NCI-H1092 (cell line): Measurements from ENCODE around the gene STOX2.

ENCODE experiments used
- DNase-seq: peaks from one replicate; lab custom pipeline; 2025; lab: John Stamatoyannopoulos, UW

The STOX2 gene

GRCh38 chr4:183986971-183987946, 82.2 kb downstream of the STOX2 start:
- peak; percentile 16 for DNase-seq

- no peak for DNase-seq
These were observed 82.9 kb downstream of the STOX2 start for GRCh38 chr4:183987987-183988392.

GRCh38 chr4:183988874-183989273, 83.8 kb downstream of the STOX2 start:
- no peak for DNase-seq

GRCh38 chr4:183989461-183989860, 84.4 kb downstream of the STOX2 start:
- DNase-seq = no peak

- no peak for DNase-seq
These were observed 84.8 kb downstream of the STOX2 start for GRCh38 chr4:183989931-183990330.

GRCh38 chr4:183993676-183994075, 88.6 kb downstream of the STOX2 start:
- DNase-seq = no peak

GRCh38 chr4:183995570-183995969, 90.5 kb downstream of the STOX2 start:
- no peak for DNase-seq

GRCh38 chr4:183996868-183997267, 91.8 kb downstream of the STOX2 start:
- no peak for DNase-seq

GRCh38 chr4:183999435-183999834, 94.3 kb downstream of the STOX2 start:
- no peak for DNase-seq

- DNase-seq = no peak
These were observed 95.6 kb downstream of the STOX2 start for GRCh38 chr4:184000457-184001396.

GRCh38 chr4:184003433-184003832, 98.3 kb downstream of the STOX2 start:
- DNase-seq = no peak

GRCh38 chr4:184007891-184008290, 102.8 kb downstream of the STOX2 start:
- no peak for DNase-seq

- no peak for DNase-seq
These were observed 105.6 kb downstream of the STOX2 start for GRCh38 chr4:184010696-184011095.

GRCh38 chr4:184011826-184012380, 106.8 kb downstream of the STOX2 start:
- DNase-seq = no peak

GRCh38 chr4:184012937-184013336, 107.8 kb downstream of the STOX2 start:
- DNase-seq = no peak

- DNase-seq = no peak
These were observed 109.2 kb downstream of the STOX2 start for GRCh38 chr4:184014301-184014700.

- no peak for DNase-seq
These were observed 111.9 kb downstream of the STOX2 start for GRCh38 chr4:184016759-184017668.

GRCh38 chr4:184019076-184019475, 114.0 kb downstream of the STOX2 start:
- DNase-seq = no peak

- no peak for DNase-seq
These were observed 114.8 kb downstream of the STOX2 start for GRCh38 chr4:184019667-184020623.

- no peak for DNase-seq
These were observed 116.3 kb downstream of the STOX2 start for GRCh38 chr4:184021389-184021788.
